Testis (tissue), 2 donors: ENCODE data around the gene CRB1.

ENCODE experiments used
- CTCF ChIP-seq, 3 experiments: fragments of 450-650 bp in 2 of 3; fragments of 200-600 bp in 1 of 3; sonication (generic) in 1 of 3; IDR thresholded peaks; one replicate each; pipeline ENCODE4 v1.5.1; 2016 to 2019; ENCODE audit warnings: antibody characterized with exemption in 3 of 3, mild to moderate bottlenecking in 2 of 3, moderate library complexity in 1 of 3
- POLR2A ChIP-seq: fragments of 450-650 bp; IDR thresholded peaks from one replicate; pipeline ENCODE4 v1.6.1; 2017; ENCODE audit warnings: antibody characterized with exemption, mild to moderate bottlenecking, moderate library complexity

GRCh38 chr1:197448121-197448779 is 180.2 kb downstream of the CRB1 start:
- TF ChIP-seq CTCF (IDR thresholded peaks at IDR 0.05) (no peak), POLR2A (no peak)
